ENCODE results near the gene SORBS2.

DNA sequence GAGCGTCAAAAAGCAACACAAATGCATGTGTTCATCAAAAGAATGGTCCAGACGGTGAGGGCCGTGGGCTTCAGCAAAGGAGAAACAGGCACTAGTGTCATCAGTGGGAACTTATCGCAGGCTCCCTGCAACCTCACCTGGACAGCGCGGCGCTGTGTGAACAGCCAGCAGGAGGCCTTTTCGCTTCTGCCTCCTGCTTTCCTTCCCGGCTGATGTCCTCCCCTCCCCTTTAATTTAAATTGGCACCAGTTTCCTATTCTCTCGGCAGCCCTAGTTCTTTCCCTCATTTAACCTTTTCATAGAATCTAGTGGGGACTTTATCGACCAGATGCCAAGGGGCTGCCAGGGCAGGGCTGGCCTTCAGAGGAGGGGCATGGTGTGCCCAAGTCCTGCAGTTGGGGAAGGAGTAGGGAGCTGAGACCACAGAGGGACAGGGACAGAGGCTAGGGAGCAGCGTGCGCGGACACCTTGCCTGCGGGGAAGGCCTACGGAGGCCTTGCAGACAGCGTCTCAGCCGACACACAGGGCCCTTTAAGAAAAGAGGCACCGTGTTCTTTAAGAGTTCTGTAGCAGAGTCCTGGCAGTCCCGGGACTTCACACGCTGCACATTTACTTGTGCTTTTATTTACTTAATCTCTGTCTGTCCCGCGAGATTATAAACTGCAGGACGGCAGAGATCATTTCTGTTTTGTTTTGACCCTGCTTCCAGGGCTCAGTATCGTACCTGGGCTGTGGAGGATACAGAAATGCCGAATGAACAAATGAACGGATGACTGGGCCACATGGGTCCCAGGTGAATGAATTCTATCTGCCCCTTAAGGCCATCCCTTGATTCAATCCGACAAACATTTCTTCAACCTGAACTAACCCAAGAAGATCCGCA, 8.4 kb upstream of the SORBS2 start:
- TF ChIP-seq, protein P1, sequence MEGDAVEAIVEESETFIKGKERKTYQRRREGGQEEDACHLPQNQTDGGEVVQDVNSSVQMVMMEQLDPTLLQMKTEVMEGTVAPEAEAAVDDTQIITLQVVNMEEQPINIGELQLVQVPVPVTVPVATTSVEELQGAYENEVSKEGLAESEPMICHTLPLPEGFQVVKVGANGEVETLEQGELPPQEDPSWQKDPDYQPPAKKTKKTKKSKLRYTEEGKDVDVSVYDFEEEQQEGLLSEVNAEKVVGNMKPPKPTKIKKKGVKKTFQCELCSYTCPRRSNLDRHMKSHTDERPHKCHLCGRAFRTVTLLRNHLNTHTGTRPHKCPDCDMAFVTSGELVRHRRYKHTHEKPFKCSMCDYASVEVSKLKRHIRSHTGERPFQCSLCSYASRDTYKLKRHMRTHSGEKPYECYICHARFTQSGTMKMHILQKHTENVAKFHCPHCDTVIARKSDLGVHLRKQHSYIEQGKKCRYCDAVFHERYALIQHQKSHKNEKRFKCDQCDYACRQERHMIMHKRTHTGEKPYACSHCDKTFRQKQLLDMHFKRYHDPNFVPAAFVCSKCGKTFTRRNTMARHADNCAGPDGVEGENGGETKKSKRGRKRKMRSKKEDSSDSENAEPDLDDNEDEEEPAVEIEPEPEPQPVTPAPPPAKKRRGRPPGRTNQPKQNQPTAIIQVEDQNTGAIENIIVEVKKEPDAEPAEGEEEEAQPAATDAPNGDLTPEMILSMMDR (IDR thresholded peaks at IDR 0.05; ENCODE audit: extremely low read depth in 1 of 2, insufficient read depth in 1 of 2, low read depth in 1 of 2, low read length in 2 of 2): no peak
- TF ChIP-seq MYC (IDR thresholded peaks at IDR 0.05; ENCODE audit: low read depth, low read length) (no peak), EZH2 (IDR thresholded peaks at IDR 0.05; ENCODE audit: borderline replicate concordance, low read depth, low read length, severe bottlenecking) (no peak), POLR2A (IDR thresholded peaks at IDR 0.05; ENCODE audit: low read depth, low read length) (no peak), GATA2 (IDR thresholded peaks at IDR 0.05; ENCODE audit: insufficient read depth, insufficient read length, low read depth, low read length) (no peak), POLR2AphosphoS5 (IDR thresholded peaks at IDR 0.05; ENCODE audit: insufficient read depth, low read depth, low read length) (no peak), JUN (IDR thresholded peaks at IDR 0.05; ENCODE audit: borderline replicate concordance, insufficient read depth, insufficient read length, low read depth) (no peak), FOS (IDR thresholded peaks at IDR 0.05; ENCODE audit: borderline replicate concordance, insufficient read depth, low read length) (no peak)
- TF ChIP-seq, protein P2, sequence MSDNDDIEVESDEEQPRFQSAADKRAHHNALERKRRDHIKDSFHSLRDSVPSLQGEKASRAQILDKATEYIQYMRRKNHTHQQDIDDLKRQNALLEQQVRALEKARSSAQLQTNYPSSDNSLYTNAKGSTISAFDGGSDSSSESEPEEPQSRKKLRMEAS (IDR thresholded peaks at IDR 0.05; ENCODE audit: insufficient read depth, insufficient read length): no peak

Measured in endothelial cell of umbilical vein (primary cell).